GM10847 (cell line): ENCODE results near the gene TEAD1.

Experiments
- POLR2A ChIP-seq: IDR thresholded peaks from 2 replicates; pipeline ENCODE4 v1.6.1; 2011; ENCODE audit not compliant: insufficient read length; ENCODE audit errors: extremely low read depth

Gene TEAD1

DNA sequence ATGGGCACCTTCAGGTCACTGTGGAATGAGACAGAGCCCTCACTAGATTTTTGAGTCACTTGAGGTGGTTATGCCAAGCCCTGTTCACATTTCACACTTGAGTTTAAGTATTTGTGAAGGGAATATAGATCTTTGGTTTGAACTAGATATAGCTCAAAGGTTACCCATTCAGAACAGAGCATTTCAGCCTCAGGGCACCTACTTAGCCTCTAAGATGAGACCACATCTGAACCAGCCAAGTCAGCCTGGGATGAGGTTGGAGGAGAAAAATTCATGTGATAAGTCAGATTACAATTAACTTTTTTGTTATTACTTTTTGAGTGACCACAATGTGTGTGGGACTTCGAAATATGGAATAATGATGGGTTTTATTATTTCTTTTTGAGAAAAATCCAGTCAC is 127.8 kb downstream of the TEAD1 start:
- TF ChIP-seq POLR2A = no peak

DNA sequence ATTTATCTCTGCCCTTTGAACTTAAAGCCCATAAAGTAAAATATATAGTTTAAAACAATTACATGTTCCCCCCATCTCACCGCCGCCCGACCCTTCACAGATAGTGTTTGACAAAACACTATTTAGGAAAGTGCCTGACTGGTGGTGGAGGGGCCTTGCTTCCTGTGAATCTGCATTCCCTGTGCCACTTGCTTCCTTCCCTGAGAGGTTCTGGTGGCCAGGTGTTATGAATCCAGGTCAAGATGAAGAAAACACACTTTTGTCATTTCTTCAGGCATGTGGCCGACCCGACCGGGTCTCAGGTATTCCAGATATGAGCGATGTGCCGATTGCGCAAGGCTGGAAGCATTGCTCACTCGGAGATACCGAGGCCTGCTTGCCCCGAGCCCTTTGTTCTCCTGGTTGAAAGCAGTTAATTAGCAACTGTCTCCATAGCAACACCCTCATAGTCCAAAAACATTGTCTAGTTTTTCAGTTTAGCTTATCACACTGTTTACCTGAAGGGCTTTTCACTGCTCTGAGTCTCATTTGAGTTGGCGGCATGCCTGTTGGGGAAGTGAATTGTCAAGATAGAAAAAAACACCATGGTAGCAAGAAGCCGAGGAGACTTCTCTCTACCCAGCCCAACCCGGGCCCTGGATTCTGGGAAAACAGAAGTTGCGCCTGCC is 128.3 kb downstream of the TEAD1 start:
- TF ChIP-seq POLR2A = no peak

DNA sequence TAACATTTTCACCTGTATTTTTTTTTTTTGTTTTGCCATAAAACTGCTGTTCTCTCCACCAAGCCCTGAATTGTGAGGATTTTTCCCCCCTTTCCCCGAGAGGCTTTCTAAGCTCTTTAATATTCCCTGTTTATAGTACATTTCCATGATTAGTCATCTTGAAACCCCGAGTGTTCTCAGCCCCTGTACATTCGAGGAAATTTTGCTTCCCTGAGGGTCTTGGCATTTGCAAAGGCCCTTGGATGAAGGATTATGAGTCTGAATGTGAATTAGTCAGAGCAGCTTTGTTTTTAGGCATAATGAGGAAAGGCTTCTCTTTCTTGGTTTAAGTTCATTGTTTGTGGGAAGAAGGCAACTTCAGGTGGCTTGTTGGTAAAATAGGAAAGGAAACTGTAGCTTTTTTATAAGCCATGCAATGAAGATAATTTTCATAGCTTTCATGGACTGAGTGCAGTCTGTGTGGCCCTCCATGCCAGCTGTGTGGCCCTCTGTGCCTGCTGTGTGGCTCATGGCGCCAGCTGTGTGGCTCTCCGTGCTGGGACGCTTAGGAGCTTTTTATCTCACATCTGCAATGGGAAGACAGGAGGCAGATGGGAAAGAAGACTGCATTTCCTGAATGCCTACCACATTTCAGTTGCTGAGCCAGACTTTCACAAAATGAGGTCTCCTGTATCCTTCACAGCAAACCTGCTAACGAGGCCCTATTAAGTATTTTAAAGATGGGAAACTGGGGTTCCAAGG is 129.0 kb downstream of the TEAD1 start:
- TF ChIP-seq POLR2A = no peak

DNA sequence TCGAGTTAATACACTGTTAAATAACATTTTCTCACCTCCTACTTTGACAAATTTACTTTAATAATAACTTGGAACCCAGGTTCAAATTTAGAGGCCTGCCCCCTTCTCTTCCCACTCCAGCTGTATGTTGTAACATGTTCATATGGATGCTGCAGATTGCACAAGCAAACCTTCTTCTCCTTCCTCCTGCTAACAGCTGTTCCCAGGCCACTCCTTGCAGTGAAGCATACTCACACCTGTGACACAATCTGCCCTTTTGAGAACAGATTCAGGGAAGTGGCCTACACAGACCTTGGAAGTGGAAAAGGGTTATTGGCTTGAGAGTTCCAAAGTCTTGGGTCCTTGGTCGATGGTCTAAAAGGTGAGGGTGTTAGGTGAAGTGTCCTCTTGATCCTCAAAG is 131.9 kb downstream of the TEAD1 start:
- TF ChIP-seq POLR2A = no peak

DNA sequence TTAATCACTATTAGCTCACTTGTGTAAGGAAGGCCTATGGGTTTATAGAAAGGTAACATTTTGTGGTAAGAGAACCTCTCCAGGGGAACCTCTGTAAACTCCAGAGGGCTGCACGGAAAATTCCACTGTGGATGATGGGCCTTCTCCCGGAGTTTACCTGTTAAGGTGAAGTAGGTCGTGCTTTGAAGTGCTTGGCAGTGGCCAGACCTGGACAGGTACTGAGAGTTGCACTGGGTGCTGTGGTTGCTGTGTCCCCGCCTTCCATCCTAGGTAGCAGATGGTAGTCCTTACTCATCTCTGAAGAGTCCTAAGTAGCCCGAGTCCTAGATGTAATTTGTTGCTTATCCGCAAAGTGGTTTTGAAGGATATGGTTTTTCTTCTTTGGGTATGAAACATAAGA is 133.4 kb downstream of the TEAD1 start:
- TF ChIP-seq POLR2A = no peak

DNA sequence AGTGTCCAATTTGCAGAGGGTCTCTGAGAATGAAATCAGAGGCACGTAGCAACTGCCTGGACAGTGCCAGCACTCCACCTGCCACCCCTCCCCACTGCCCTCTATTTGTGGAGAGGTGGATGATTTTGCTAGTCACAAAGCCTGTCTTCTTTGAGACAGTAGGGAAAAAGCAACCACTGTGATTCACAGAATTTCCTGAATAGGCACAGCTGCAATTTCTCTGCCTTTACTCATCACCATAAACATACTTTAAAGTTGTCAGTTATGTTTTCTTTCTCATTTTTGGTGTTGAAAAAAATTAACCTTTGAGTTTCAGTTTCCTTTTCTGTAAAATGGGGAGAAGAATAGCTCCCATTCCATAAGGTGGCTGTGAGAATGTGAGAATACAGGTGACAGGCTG is 134.3 kb downstream of the TEAD1 start:
- TF ChIP-seq POLR2A = no peak

DNA sequence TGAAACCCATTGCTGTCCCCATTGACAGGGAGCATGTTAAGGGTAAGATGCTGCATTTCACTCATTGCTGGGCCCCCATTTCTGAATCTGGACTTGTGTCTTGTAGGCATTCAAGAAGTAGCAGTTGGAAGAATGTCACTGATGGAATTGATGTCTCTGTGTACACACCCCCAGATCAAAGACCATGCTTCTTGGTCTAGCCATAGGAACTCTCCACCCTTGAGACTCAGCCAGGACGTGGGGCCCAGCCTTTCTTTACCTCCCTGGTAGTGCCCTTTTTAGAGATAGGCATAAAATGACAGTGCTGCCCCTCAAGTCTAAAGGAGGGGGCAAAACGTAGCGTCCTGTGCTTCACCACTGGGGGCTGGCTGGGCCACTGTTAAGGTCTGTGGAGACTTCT is 135.1 kb downstream of the TEAD1 start:
- no peak for TF ChIP-seq POLR2A

DNA sequence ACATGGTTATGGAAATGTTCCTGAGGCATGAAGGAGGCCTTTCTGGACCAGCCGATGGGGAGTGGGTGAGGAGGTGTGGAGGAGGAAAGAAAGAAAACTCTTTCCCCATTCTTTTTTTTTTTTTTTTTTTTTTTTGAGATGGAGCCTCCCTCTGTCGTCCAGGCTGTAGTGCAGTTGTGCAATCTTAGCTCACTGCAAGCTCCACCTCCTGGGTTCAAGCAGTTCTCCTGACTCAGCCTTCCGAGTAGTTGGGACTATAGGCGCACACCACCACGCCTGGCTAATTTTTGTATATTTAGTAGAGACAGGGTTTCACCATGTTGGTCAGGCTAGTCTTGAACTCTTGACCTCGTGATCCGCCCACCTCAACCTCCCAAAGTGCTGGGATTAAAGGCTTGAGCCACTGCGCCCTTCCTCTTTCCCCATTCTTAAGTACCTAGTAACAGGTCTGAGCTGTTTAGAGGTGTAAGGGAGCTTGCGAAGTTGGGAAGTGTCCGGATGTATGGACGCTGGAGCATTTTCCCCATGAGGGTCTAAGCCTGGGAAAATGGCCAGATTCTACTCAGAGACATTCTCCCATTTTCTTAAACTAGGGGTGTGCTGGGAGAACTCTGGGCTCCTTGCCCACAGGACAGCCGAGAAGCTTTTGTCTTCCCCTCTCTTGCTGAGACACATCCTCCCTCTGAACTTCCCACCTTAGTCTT is 135.8 kb downstream of the TEAD1 start:
- no peak for TF ChIP-seq POLR2A

DNA sequence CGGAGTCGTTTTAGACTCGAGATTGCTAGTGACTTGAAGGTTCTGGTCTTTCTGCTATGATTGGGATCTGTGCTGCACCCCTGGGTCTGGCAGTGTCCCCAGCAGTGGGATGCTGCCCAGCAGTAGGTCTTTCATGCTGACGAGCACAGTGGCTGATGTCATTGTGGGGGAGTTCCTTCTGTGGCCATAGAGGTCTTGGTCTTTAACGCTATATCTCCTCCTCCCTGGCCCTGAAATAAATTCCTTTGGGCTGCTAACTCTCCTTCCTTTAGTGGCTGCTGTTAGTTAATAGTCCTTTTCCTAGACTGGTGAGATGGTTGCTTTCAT is 136.3 kb downstream of the TEAD1 start:
- no peak for TF ChIP-seq POLR2A

DNA sequence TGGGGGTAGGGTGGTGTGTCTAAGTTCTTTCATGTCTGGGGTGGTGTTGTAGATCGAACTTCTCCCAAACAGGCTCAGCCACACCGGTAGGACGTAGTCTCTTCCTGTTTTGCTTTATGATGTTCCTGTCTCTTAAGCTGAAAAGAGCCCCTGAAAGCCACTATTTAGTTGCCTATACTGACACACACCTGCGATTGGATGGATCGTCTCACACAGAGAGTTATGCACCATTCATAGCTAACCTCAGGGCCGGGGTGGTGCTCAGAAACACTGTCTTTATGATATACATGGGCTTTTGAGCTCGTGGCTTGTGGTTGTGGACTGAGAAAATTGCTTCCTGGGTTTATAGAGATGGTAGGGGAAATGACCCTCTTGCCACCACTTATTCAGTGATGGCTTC is 137.6 kb downstream of the TEAD1 start:
- no peak for TF ChIP-seq POLR2A

DNA sequence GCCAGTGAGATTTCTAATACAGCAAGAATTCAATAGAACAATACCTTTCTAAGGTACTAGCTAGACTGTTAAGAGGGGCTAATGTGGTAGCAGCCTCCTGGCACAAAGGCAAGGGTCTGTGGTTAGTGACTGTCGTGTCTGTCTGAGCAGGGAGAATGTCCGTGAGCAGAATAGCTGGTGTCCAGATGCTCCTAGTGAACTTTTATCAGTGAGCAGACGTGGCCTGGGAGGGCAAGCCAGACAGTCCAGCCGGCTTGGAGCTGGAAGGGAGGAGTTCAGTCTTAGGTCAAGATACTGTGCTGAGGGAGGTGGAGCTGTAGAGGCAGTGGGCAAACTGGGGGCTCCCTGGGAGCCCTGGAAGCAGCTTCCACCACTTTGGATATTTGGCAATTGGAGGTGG is 138.6 kb downstream of the TEAD1 start:
- no peak for TF ChIP-seq POLR2A

DNA sequence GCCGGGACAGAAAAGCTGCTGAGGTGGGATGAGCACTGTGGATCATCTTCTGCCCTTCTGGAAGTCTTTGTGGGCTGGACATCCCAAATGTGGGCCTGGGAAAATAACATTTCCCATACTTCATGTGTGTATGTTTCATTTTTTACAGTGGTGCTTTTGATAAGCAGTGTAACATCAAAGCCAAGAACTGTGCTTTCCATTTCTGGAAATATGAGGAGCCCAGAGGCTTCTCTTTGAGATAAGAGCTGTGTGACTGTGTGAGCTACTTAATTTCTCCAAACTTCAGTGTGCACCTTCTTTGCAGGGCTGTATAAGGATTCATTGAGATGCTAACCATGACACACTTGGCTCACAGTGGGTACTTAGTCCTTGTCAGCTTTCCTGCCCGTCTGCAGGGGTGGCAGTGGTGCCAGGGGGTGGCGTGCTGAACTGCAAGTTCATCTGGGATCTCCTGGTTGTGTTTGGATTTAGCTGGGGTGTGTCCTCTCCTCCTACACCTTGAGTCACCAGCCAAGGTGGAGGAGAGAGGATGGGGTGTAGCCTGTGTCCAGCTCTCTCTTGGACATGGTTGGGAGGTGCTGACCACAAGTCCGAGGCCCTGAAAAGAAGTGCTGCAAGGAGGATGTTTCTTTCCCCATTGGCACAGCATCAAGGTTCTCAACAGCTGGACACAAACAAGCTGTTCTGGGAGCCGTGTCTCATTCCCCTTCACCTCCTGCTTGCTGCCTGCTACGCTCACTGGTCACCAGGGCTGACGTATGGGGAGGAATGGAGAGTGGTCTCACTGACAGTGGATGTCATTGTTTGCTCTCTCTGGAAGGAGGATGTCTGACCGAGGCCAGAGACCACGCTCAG is 139.4 kb downstream of the TEAD1 start:
- TF ChIP-seq POLR2A = no peak

DNA sequence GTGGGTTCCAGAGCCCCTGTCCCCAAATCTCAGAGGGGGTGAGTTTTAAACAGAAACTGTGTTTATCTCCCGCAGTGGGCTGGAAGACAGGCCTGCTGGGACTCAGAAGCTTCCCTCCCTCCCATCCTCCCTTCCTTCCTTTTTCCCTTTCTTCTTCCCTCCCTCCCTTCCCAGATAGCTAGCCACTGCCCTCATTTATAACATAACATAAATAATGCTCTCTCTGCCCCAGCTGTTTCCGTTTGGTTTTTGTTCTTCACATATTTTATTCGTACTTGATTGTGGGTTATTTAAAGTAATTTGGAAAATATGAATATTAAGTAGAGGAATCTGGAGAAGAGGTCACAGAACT is 140.9 kb downstream of the TEAD1 start:
- TF ChIP-seq POLR2A = no peak

DNA sequence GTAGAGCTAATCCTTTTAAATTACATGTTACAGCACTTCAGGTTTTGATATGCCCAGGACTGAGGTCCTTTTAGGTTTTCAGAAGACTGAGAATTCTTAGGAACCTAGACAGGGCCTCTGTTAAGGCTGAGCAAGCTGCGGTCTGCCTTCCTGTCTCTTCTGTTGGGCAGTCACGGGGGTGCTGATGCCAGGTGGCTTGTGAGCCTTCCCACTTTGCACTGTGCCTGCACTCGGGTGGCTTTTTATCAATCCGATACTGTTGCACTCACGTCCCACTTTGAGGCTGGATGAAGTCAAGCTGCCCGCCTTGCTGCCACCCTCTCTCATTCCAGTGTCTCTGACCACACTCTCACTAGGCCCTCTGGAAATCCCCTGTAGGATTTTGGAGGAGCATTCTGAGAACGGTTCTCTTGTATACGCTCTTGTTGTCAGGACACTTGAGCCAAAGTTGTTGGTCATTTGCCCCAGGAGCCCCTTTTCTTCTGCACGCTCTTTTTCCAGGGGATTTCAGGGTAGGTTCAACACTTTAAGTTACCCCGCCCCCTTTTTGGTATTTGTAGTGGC is 141.8 kb downstream of the TEAD1 start:
- no peak for TF ChIP-seq POLR2A

DNA sequence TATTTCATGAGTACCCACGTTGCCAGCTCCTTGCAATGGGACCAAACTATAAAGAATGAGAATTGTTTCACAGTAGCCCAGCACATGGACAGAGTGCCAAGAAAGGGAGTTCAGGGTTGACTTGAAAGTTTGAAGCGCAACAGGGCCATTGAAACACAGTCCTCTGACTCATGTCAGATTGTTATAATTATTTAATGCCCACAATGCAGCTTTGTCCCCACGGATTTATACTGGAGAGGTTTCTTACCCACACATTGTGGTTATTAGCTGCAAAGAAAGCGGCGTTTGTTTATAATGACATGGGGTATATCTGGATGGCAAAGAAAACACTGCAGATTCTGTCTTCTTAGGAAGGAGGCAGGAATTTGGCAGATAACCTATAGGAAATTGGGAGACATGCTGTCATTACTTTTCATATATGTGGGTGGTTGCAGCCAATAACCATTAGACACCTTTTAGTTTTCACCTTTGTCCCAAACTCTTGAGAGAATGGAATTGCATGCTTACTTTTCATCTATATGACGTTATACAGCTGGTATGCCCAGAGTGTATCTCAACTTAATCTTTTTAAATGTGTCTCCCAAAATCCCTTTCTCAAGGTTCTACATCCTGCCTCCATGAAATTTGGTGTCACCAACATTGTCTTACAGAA is 143.6 kb downstream of the TEAD1 start:
- TF ChIP-seq POLR2A = no peak
